Body of pancreas (tissue), 4 donors: ENCODE results near the gene DOK3. TPM values are rescaled to one million over a fixed set of nuclear protein-coding genes. Genes with fewer than 3 reads are reported as not detected.

Experiments
- ATAC-seq: fragments of 150-250 bp; one replicate; pipeline ENCODE4 v1.9.1; 2016
- DNase-seq, 4 donors: peaks; one replicate each; pipeline ENCODE4 v3.0.0-alpha.2; 2019
- H3K27ac ChIP-seq, 4 donors: fragments of 200-600 bp; sonication (generic); 1 replicate in 3 of 4; 2 replicates in 1 of 4; pipeline versions ENCODE4 v1.5.1 to v1.6.1; 2016 to 2019; ENCODE audit warnings: mild to moderate bottlenecking in 1 of 4, mixed read lengths in 1 of 4, moderate library complexity in 1 of 4
- H3K27me3 ChIP-seq, 2 donors: fragments of 200-600 bp; sonication (generic); one replicate each; pipeline ENCODE4 v1.6.0; 2016; ENCODE audit warnings: mild to moderate bottlenecking in 1 of 2
- H3K36me3 ChIP-seq, 2 donors: fragments of 200-600 bp; sonication (generic); replicated peaks in 1 of 2; 2 replicates each; pipeline ENCODE4 v1.5.1; 2016; ENCODE audit warnings: low read depth in 2 of 2; ENCODE audit not compliant: insufficient read depth in 1 of 2
- H3K4me1 ChIP-seq: fragments of 200-600 bp; sonication (generic); one replicate; pipeline ENCODE4 v1.6.0; 2016
- H3K4me3 ChIP-seq, 2 donors: fragments of 200-600 bp; sonication (generic); 1 replicate in 1 of 2; 2 replicates in 1 of 2; pipeline ENCODE4 v1.5.1; 2016 to 2019
- H3K9me3 ChIP-seq, 3 donors: fragments of 200-600 bp; sonication (generic); 1 replicate in 2 of 3; 2 replicates in 1 of 3; pipeline ENCODE4 v1.5.1; 2016
- CTCF ChIP-seq, 7 experiments: fragments of 450-650 bp in 4 of 7; fragments of 200-600 bp in 3 of 7; sonication (generic) in 3 of 7; IDR thresholded peaks; one replicate each; pipeline ENCODE4 v1.5.1; 2016 to 2019; ENCODE audit warnings: antibody characterized with exemption in 7 of 7
- POLR2A ChIP-seq, 3 donors: fragments of 450-650 bp; IDR thresholded peaks; one replicate each; pipeline ENCODE4 v1.6.1; 2016; ENCODE audit warnings: antibody characterized with exemption in 3 of 3, mild to moderate bottlenecking in 2 of 3
- WGBS, 2 donors: methylation state at CpG; one replicate each; pipeline ENCODE4 v1.1.5; 2017; 5-methylcytosine and 5-hydroxymethylcytosine counted together
- intact Hi-C: fragments of 100-400 bp; cut with DNase I; formaldehyde crosslinking; loops from one replicate; pipeline ENCODE4 v1.15.1; 2023
- total RNA-seq, 2 donors: library from RNA; depleted of rRNA; stranded (reverse); fragments of >200 nt; gene quantifications; one replicate each; pipeline ENCODE4 v1.1.0, GENCODE V29; 2016

The DOK3 gene
- total RNA-seq, 2 donors from 2014 or later, result 3.3 to 5.4 TPM

GRCh38 chr5:177471610-177472356 is 37.8 kb downstream of the DOK3 start:
- Histone ChIP-seq H3K4me3 (no peak overlapping the region), H3K4me1 (peaks cover 17% of the 10 kb centered on the region), H3K9me3 (no peaks in the 10 kb centered on the region), H3K36me3 (no peaks in the 10 kb centered on the region), H3K27me3 (no peaks in the 10 kb centered on the region), H3K27ac (no peak overlapping the region)
- DNase-seq, result no peak
- no peak for ATAC-seq
- intact Hi-C loops, result loop anchor here (10.0 kb wide), 1 partner anchor 157 kb away; the partner anchor contains the start of gene MXD3
- WGBS, 2 donors, result 77 to 90% methylated on average over 8 to 14 of the region's 14 CpGs
- TF ChIP-seq CTCF (IDR thresholded peaks at IDR 0.05), result no peak
- no peak for TF ChIP-seq POLR2A (IDR thresholded peaks at IDR 0.05)

- Histone ChIP-seq H3K9me3 (no peaks in the 10 kb centered on the region), H3K27ac (no peak overlapping the region), H3K4me3 (no peak overlapping the region), H3K4me1 (peaks cover 17% of the 10 kb centered on the region), H3K27me3 (no peaks in the 10 kb centered on the region), H3K36me3 (no peaks in the 10 kb centered on the region)
- no peak for DNase-seq
- 77 to 83% methylated on average over 8 to 10 of the region's 10 CpGs for WGBS, 2 donors
- intact Hi-C loops, result loop anchor here (10.0 kb wide), 1 partner anchor 156 kb away; the partner anchor contains the start of gene MXD3
- ATAC-seq, result no peak
- TF ChIP-seq CTCF (IDR thresholded peaks at IDR 0.05), result no peak
- TF ChIP-seq POLR2A (IDR thresholded peaks at IDR 0.05), result no peak
These were observed 38.7 kb downstream of the DOK3 start for GRCh38 chr5:177470759-177471536.

- H3K36me3 ChIP-seq, result no peaks in the 10 kb centered on the region
- H3K27ac ChIP-seq, result no peak overlapping the region
- ATAC-seq, result no peak
- H3K9me3 ChIP-seq, result no peaks in the 10 kb centered on the region
- H3K27me3 ChIP-seq, result no peaks in the 10 kb centered on the region
- DNase-seq, result no peak
- peaks cover 17% of the 10 kb centered on the region for H3K4me1 ChIP-seq
- TF ChIP-seq POLR2A (IDR thresholded peaks at IDR 0.05) (no peak), CTCF (IDR thresholded peaks at IDR 0.05) (no peak)
- intact Hi-C loops, result loop anchor here (10.0 kb wide), 1 partner anchor 155 kb away; the partner anchor contains the start of gene MXD3
- H3K4me3 ChIP-seq, result no peak overlapping the region
- WGBS, 2 donors, result 80 to 83% methylated on average over 8 of the region's 8 CpGs
These were observed 39.7 kb downstream of the DOK3 start for GRCh38 chr5:177469750-177470525.

GRCh38 chr5:177468685-177469628 is 40.7 kb downstream of the DOK3 start:
- DNase-seq (no peak), ATAC-seq (no peak)
- 80 to 86% methylated on average over 11 to 25 of the region's 25 CpGs for WGBS, 2 donors
- Histone ChIP-seq H3K36me3 (no peaks in the 10 kb centered on the region), H3K4me3 (no peak overlapping the region), H3K27me3 (no peaks in the 10 kb centered on the region), H3K4me1 (peaks cover 17% of the 10 kb centered on the region), H3K9me3 (no peaks in the 10 kb centered on the region), H3K27ac (no peak overlapping the region)
- intact Hi-C loops, result no loop called here
- no peak for TF ChIP-seq POLR2A (IDR thresholded peaks at IDR 0.05)
- TF ChIP-seq CTCF (IDR thresholded peaks at IDR 0.05), result no peak
